IPS-18a (cell line): ENCODE measurements around the gene NECTIN4.
A peak's percentile ranks its signal among the peaks of the same experiment; 100 is the strongest.
"Not testable (repeated sequence)": the region's sequence is repeated elsewhere in the genome, so short reads cannot be mapped to it uniquely, and the experiment has no call there.

ENCODE experiments used
- H3K27ac ChIP-seq: one replicate; pipeline ENCODE4 v1.5.1; 2013; ENCODE audit warnings: low read length
- H3K27me3 ChIP-seq: one replicate; pipeline ENCODE4 v1.6.1; 2013; ENCODE audit warnings: mild to moderate bottlenecking, low read length; ENCODE audit not compliant: control insufficient read depth, insufficient read depth
- H3K36me3 ChIP-seq: one replicate; pipeline ENCODE4 v1.6.1; 2013; ENCODE audit warnings: low read depth, low read length; ENCODE audit not compliant: control insufficient read depth
- H3K4me1 ChIP-seq: one replicate; pipeline ENCODE4 v1.6.1; 2013; ENCODE audit warnings: low read depth, low read length; ENCODE audit not compliant: control insufficient read depth
- H3K4me3 ChIP-seq: one replicate; pipeline ENCODE4 v1.5.1; 2013; ENCODE audit warnings: low read length
- H3K9ac ChIP-seq: one replicate; pipeline ENCODE4 v1.6.1; 2013; ENCODE audit warnings: mild to moderate bottlenecking, low read length, moderate library complexity
- H3K9me3 ChIP-seq: one replicate; pipeline ENCODE4 v1.6.1; 2013; ENCODE audit warnings: low read depth, low read length; ENCODE audit not compliant: control insufficient read depth

NECTIN4 gene

DNA sequence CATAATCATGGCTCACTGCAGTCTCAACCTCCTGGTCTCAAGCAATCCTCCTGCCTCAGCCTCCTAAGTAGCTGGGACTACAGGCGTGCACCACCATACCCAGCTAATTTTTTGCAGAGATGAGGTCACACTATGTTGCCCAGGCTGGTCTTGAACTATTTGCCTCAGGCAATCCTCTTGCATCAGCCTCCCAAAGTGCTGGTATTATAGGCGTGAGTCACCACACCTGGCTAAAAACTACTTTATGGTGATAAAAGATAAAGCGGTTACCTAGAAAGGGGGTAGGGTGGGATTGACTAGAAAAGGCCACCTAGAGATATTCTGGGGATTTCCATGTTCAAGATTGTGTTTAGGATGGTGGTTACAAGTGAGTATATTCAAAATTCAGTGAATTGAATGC lies 55.6 kb downstream of the NECTIN4 start:
- H3K4me3 ChIP-seq, result no peak overlapping the region
- H3K4me1 ChIP-seq, result peaks cover 9% of the 10 kb centered on the region
- no peak overlapping the region for H3K9ac ChIP-seq
- H3K36me3 ChIP-seq, result no peaks in the 10 kb centered on the region
- no peak overlapping the region for H3K27ac ChIP-seq
- no peaks in the 10 kb centered on the region for H3K9me3 ChIP-seq
- H3K27me3 ChIP-seq, result no peaks in the 10 kb centered on the region

GRCh38 chr1:161032409-161032808 lies 56.9 kb downstream of the NECTIN4 start:
- Histone ChIP-seq H3K9ac (no peak overlapping the region), H3K36me3 (no peaks in the 10 kb centered on the region), H3K27ac (no peak overlapping the region), H3K27me3 (no peaks in the 10 kb centered on the region), H3K9me3 (no peaks in the 10 kb centered on the region), H3K4me3 (no peak overlapping the region), H3K4me1 (peaks cover 9% of the 10 kb centered on the region)

DNA sequence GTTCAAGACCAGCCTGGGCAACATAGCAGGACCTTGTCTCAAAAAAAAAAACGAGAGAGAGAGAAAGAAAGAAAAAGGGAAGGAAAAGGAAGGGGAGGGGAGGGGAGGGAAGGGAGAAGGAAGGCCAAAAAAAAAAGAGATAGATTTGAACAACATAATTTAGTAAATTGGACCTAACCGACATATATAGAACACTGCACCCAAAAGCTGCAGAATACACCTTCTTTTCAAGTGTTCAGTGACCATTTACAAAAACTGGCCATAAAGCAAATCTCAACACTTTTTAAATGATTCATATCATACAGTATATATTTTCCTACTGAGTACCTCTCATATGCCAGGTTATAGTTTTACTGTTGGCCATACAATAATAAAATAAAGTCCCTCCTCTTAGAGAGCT lies 57.5 kb downstream of the NECTIN4 start:
- no peaks in the 10 kb centered on the region for H3K27me3 ChIP-seq
- H3K27ac ChIP-seq, result no peak overlapping the region
- no peak overlapping the region for H3K9ac ChIP-seq
- H3K4me1 ChIP-seq, result peaks cover 9% of the 10 kb centered on the region
- H3K9me3 ChIP-seq, result no peaks in the 10 kb centered on the region
- no peaks in the 10 kb centered on the region for H3K36me3 ChIP-seq
- no peak overlapping the region for H3K4me3 ChIP-seq

- not testable (repeated sequence) for H3K27me3 ChIP-seq, H3K9me3 ChIP-seq, H3K9ac ChIP-seq, H3K27ac ChIP-seq, H3K4me3 ChIP-seq, H3K4me1 ChIP-seq, H3K36me3 ChIP-seq
These were observed 59.9 kb downstream of the NECTIN4 start for GRCh38 chr1:161029466-161029865.

GRCh38 chr1:161026954-161027353 lies 62.4 kb downstream of the NECTIN4 start:
- H3K4me3 ChIP-seq, H3K4me1 ChIP-seq, H3K9ac ChIP-seq, H3K36me3 ChIP-seq, H3K27me3 ChIP-seq, H3K9me3 ChIP-seq, H3K27ac ChIP-seq: not testable (repeated sequence)

- not testable (repeated sequence) for H3K27me3 ChIP-seq, H3K9ac ChIP-seq, H3K27ac ChIP-seq, H3K36me3 ChIP-seq, H3K4me3 ChIP-seq, H3K9me3 ChIP-seq
- H3K4me1 ChIP-seq, result peaks cover 23% of the 10 kb centered on the region
These were observed 66.9 kb downstream of the NECTIN4 start for GRCh38 chr1:161022432-161022831.

- peaks cover 25% of the 10 kb centered on the region for H3K4me1 ChIP-seq
- H3K4me3 ChIP-seq, result peak overlapping the region; percentile 95
- H3K9me3 ChIP-seq, result no peaks in the 10 kb centered on the region
- no peaks in the 10 kb centered on the region for H3K27me3 ChIP-seq
- H3K36me3 ChIP-seq, result no peaks in the 10 kb centered on the region
- peak overlapping the region; percentile 58 for H3K9ac ChIP-seq
- H3K27ac ChIP-seq, result no peak overlapping the region
These were observed 67.4 kb downstream of the NECTIN4 start for GRCh38 chr1:161021970-161022353.

DNA sequence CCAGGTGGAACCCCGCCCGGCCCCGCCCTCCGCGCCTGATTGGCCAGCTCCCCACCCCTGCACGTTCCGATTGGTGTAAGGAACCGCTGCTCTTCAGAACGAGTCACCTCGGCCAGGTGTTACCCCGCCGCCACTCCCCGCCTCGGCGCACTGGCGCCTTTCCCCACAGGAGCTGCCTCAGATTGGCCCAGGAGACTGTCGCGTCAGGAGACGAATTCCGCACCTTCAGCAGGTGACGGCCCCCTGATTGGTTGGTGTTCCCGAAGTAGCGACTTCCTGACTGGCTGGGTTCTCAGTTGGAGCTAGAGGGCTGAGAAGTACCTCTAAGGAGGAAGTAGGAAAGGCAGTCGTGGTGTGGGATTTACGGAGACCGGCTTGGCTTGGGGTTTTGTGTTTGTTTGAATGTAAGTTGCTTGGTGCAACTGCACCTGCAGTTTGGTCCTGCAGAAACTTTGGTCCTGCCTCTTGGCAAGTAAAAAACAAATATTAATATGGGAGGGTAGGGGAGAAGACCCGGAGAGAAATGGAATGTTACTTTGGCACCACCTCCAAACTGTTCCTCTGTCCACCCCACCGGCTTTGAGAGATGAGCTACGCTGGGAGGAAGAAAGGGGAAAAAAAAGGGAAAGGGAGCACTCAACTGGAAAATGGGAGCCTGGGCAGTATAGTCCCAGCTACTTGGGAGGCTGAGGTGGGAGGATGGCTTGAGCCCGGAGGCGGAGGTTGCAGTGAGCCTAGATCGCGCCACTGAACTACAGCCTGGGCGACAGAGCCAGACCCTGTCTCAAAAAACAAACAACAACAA lies 68.0 kb downstream of the NECTIN4 start:
- Histone ChIP-seq H3K4me3 (peak overlapping the region; percentile 95), H3K9ac (peak overlapping the region; percentile 95), H3K4me1 (peaks cover 25% of the 10 kb centered on the region), H3K9me3 (no peaks in the 10 kb centered on the region), H3K27me3 (no peaks in the 10 kb centered on the region), H3K36me3 (no peaks in the 10 kb centered on the region), H3K27ac (no peak overlapping the region)
